Astrocyte of the spinal cord (primary cell): ENCODE results near the gene POLR2F.
A peak's percentile ranks its signal among the peaks of the same experiment; 100 is the strongest.

Experiments used
- DNase-seq: peaks from one replicate; pipeline ENCODE4 v3.0.0; 2011; ENCODE audit warnings: low read depth, low spot score
- H3K4me3 ChIP-seq: 2 replicates; pipeline ENCODE4 v1.5.1; 2011; ENCODE audit warnings: low read depth, mild to moderate bottlenecking, low read length, moderate library complexity
- CTCF ChIP-seq: IDR thresholded peaks from 2 replicates; pipeline ENCODE4 v1.5.1; 2012; ENCODE audit warnings: low read depth, mild to moderate bottlenecking, low read length, inconsistent platforms
- in situ Hi-C: cut with HindIII; loops from 2 replicates; pipeline ENCODE4 v1.10.0; 2017; ENCODE audit warnings: low sequenced_read_pairs

The POLR2F gene

DNA sequence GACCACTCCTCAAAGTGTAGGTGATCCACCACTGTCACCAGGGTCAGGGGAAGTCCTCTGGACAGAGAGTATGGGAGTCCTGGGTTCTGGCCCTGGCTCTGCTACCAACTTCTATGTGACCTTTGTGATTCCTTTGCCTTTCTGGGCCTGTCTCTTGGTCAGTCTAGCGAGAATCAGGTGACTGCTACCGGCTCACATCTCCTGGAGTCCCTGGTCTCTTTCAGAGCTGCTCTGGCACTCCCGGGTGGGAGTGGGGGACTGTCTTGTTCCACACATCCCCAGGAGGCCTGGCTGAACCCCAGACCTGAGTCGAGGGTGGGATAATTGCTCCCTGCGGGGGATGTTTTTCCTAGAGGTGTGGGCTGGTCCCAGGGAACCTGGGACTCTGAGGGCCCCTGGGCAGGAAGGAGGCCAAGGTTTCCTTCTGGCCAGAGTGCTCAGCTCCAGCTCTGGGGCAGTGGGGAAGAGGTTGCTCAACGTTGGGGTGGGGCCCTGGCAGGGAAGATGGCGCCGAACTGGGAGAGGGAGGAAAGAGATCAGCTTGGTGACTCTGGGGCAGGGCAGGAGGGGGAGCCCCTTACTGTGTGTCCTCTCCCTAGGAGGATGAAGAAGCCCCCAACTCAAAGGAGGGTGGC, 28.8 kb downstream of the POLR2F start:
- no peak overlapping the region for H3K4me3 ChIP-seq
- in situ Hi-C loops, result no loop called here
- DNase-seq, result no peak
- TF ChIP-seq CTCF, result no peak

DNA sequence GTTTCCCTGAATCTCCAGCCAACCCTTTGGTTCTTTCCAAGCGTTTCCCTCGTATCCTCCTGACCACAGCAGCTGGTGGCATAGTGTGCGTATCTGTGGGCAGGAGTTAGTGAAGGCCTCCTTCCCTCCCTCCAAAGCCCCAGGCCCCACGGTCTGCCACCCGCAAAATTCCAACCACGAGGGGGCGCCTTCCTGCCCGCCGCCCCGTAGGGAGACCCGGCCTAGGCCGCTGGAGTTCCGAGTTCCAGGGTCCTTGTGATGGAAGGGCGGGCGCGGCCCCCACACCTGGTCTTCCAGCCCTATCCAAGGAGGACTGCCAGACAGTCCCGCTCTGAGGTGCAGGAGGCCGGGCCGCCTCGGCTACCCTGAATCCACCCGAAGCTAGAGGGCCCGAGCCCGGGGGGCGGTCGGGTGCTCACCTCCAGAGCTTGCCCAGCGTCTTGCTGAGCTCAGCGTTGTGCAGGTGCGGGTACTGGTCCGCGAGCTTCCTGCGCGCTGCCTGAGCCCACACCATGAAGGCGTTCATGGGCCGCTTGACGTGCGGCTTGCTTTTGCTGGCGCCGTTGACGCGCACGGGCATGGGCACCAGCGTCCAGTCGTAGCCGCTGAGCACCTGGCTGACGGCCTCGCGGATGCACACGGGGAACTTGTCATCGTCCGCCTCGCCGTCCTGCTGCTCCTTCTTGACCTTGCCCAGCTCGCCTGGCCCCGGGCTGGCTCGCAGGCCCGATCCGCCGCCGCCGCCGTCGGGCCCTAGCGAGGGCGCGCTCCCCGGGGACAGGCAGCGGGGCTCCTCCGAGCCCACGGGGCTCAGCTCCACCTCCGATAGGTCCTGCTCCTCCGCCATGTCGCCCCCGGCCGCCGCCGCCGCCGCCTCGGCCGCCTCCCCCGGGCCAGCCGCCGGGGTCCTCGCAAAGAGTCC, 29.7 kb downstream of the POLR2F start:
- in situ Hi-C loops, result no loop called here
- no peak for DNase-seq
- H3K4me3 ChIP-seq, result no peak overlapping the region
- TF ChIP-seq CTCF, result peak; percentile 39

GRCh38 chr22:37983860-37984791, 30.6 kb downstream of the POLR2F start, which contains the start of gene SOX10:
TSS of gene SOX10 (minus strand) at chr22:37984555. CDS start at chr22:37983784, 771 bp downstream.
- in situ Hi-C loops, result no loop called here
- H3K4me3 ChIP-seq, result no peak within 1 kb of the TSS
- DNase-seq, result no peak
- TF ChIP-seq CTCF, result no peak

- no peak for DNase-seq
- no peak for TF ChIP-seq CTCF
- in situ Hi-C loops, result no loop called here
- H3K4me3 ChIP-seq, result no peak overlapping the region
These were observed 31.6 kb downstream of the POLR2F start for GRCh38 chr22:37985050-37985585.

GRCh38 chr22:37985751-37986281, 32.3 kb downstream of the POLR2F start:
- in situ Hi-C loops, result no loop called here
- DNase-seq, result no peak
- no peak for TF ChIP-seq CTCF
- H3K4me3 ChIP-seq, result no peak overlapping the region
